ENCODE measurements around the gene PTPN1.

- TF ChIP-seq POLR2A (IDR thresholded peaks at IDR 0.05; ENCODE audit: low read depth, low read length) = no peak
- no peak for TF ChIP-seq BCLAF1 (IDR thresholded peaks at IDR 0.05)
- no peak for TF ChIP-seq FOXM1 (IDR thresholded peaks at IDR 0.05; ENCODE audit: low read depth, low read length)
- no peak; the same call in 1 of the 2 replicates for TF ChIP-seq POLR2AphosphoS5 (IDR thresholded peaks at IDR 0.05; ENCODE audit: low read length)
- TF ChIP-seq ZNF274 (IDR thresholded peaks at IDR 0.05; ENCODE audit: insufficient read depth, insufficient read length) = no peak
- no peak for TF ChIP-seq REST (IDR thresholded peaks at IDR 0.05; ENCODE audit: low read depth, low read length)
- no peak for TF ChIP-seq TARDBP (IDR thresholded peaks at IDR 0.05; ENCODE audit: borderline replicate concordance)
- TF ChIP-seq SUPT20H (IDR thresholded peaks at IDR 0.05; ENCODE audit: borderline replicate concordance, control insufficient read depth, low read depth, low read length) = no peak
Measured at GRCh38 chr20:50587291-50587961, 77.2 kb downstream of the PTPN1 start.

All from GM12878 (cell line).